ENCODE results near the gene EAF1.

The EAF1 gene

DNA sequence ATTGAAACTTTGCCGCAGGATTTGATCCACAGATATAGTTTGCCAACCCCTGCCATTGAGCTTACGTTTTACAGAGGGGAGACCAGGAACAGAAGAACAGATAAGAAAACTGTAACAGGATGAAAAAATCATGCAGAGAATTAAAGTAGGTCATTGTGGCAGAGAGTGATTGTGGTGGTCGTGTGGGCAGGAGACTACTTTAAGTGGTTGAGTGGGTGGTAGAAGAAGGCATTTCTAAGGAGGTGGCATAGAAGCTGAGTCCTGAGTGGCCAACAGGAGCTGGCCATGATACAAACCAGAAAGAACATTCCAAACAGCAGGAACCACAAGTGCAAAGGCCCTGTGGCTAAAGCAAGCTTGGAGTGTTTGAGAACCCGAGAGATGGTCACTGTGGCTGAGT is 59.6 kb downstream of the EAF1 start:
- no peak for DNase-seq

DNA sequence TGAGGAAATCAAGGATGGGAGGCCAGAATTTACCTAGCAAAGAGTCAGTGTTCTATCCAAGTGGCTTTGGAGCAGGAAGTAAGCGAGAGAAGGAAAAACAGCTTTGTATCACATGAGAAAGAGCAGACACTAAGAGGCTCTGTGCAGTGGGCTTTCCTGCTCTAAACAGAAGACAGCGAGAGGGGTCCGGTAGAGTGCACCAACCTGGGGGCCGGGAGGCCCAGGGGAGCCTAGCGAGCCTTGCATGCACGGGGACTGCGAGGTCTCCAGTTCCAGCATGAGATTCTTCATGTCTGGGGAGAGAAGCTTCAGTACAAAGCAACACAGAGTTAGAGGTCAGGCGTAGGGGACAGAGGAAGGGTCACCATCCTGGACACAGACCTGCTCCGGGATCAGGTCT is 60.6 kb downstream of the EAF1 start:
- no peak for DNase-seq

GRCh38 chr3:15490158-15490557 is 62.8 kb downstream of the EAF1 start:
- no peak for DNase-seq

DNA sequence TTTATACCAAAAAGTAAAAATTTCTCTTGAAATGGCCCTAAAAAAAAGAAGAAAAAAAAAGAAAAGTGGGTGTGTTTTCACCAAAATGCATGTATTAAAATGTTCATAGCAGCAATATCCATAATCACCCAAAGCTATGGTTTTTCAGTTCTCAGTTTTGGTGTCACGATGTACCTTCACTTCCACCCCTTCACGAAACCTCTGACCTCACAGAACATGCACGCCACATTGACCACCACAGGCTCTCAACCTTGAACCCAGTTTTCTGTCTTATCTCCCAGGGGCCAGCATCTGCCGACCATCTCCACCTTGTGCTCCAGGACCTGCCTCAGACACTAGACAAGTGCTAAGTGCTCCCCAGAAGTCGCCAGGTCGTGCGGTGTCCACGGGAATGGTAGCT is 63.7 kb downstream of the EAF1 start:
- DNase-seq: no peak

All from NCI-H2081 (cell line).